Measurements from ENCODE around the gene RABGGTA.

DNA sequence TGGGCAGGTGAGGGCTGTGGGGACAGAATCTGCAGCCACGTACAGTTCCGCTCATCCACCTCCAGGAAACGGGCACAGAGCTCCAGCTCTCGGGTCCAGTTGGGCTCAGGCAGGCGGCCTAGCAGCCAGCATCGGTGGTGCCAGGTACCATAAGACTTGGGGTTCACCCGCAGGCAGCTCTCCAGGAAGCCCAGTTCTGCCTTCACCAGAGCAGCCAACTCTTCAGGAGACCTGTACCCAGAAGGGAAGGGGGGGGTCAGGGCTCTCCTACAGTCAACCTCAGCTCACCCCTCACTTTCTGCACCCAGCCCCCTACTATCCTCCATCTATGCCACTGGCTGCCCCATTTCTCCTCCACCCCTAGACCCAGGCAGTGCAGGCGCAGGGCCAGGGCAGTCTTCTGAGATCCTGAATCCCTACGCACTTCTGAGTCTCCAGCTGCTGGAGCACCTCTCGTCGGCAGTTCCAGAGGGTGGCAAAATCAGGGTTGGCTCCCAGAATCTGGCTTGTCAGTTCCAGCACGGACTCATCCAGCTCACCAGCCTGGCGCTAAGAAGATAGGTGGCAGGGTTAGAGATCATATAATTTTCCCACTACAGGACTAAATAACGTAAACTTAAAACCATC is 1.4 kb downstream of the RABGGTA start:
- no peak for TF ChIP-seq CTCF (IDR thresholded peaks at IDR 0.05; ENCODE audit: low read length)
- no peak for TF ChIP-seq EZH2 (IDR thresholded peaks at IDR 0.05; ENCODE audit: borderline replicate concordance, low read length)

All from OCI-LY1 (cell line).